Measurements from ENCODE around the gene PHF24. TPM values are rescaled to one million over a fixed set of nuclear protein-coding genes. Genes with fewer than 3 reads are reported as not detected.

Gene PHF24
- total and polyA plus RNA-seq, 2 of the 13 experiments (the other 11 are each of a cell fraction or from before 2014, with no cell fraction given), result 0.05 TPM; not detected in 1

DNA sequence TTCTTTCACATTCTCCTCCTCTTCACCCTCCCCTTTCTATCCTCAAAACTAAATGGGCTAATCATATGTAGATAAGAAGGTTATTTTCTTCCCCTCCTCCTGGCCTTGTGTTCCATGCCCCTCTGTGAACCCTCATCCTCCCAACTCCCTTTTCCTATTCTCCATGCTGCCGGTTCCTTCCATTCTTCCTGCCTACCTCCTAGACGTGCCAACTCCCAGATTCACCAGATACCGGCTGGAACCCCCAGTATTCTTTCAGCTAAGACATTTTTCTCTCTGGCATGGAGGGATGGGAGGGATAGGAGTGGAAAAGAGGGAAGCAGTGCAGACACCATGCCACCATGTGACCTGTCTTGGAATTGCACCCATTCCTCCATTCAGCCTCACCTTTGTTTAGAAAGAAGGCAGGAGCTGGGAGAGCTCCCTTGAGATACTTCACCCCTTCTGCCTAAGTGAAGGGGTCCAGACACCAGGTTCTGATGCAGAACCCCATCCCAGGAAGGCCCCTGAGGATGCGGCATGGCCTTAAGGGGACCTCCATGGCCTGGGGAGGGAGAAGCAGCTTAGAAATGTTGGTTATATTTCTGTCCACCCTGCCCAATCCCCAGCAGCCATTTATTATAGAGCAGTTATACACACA lies 36.3 kb downstream of the PHF24 start:
- POLR2A ChIA-PET, result interaction anchor here (1.2 kb wide), 2 partner anchors 53 to 77 kb away, joined by 3 read pairs; no protein-coding TSS in a partner anchor
- H4K20me1 ChIP-seq (ENCODE audit: insufficient read depth, low read length), result no peaks in the 10 kb centered on the region
- no peak overlapping the region for H3K27ac ChIP-seq (ENCODE audit: extremely low read length, insufficient read depth, low read length)
- no peaks in the 10 kb centered on the region; a peak in 1 of 5 replicates for H3K27me3 ChIP-seq (ENCODE audit: control insufficient read depth in 1 of 2, insufficient read depth in 2 of 2, low read length in 2 of 2)
- no peaks in the 10 kb centered on the region for H3K79me2 ChIP-seq (ENCODE audit: insufficient read depth, low read length)
- no TSS peak for BruUV-seq (replicated peaks)
- in situ Hi-C loops (cut with HindIII; ENCODE audit: extremely low pct_ligation_motif_present, low pct_unique_long_range_greater_than_20kb) (no loop called here), intact Hi-C loops (cut with micrococcal nuclease; ENCODE audit: unreplicated experiment) (loop anchor here (1.0 kb wide), 1 partner anchor 95 kb away; no protein-coding TSS in a partner anchor)
- no peak overlapping the region for H3K9ac ChIP-seq (ENCODE audit: insufficient read depth, low read depth, low read length)
- no peak overlapping the region for H3K4me2 ChIP-seq (ENCODE audit: low read depth, low read length)
- 26% methylated on average over 4 of the region's 4 CpGs for WGBS (ENCODE audit: low lambda C conversion rate)
- peaks cover 39% of the 10 kb centered on the region for H3K4me1 ChIP-seq (ENCODE audit: insufficient read depth, low read length)
- H3K9me3 ChIP-seq (ENCODE audit: low read length), result no peaks in the 10 kb centered on the region
- H3K4me3 ChIP-seq (replicated peaks in 1 of 3; ENCODE audit: insufficient read depth in 1 of 3, low read depth in 2 of 3, low read length in 3 of 3), result no peak overlapping the region
- H3K36me3 ChIP-seq (replicated peaks in 1 of 2; ENCODE audit: control insufficient read depth in 1 of 2, insufficient read depth in 2 of 2, low read length in 2 of 2), result no peaks in the 10 kb centered on the region
- DNase-seq (ENCODE audit: low spot score), result peak; percentile 38
- CTCF ChIA-PET (ENCODE audit: low intra/inter-chr PET ratio, low total read pairs), result interaction anchor here (1.4 to 1.5 kb wide), 2 partner anchors 93 to 95 kb away, joined by 3 to 10 read pairs; no protein-coding TSS in a partner anchor
- ATAC-seq, result peak; percentile 34; the same call in 2 of the 3 replicates
- FAIRE-seq, result peak; percentile 92
- no peak overlapping the region for H2AFZ ChIP-seq (ENCODE audit: low read length)
- TF ChIP-seq CTCF (CRISPR knock-in tag; IDR thresholded peaks at IDR 0.05) (peak; percentile 69), ZNF570 (CRISPR knock-in tag; IDR thresholded peaks at IDR 0.05; ENCODE audit: borderline replicate concordance) (no peak), ZNF260 (CRISPR knock-in tag; IDR thresholded peaks at IDR 0.05; ENCODE audit: borderline replicate concordance, low read depth) (no peak), ZNF335 (CRISPR knock-in tag; IDR thresholded peaks at IDR 0.05) (no peak), SMC3 (IDR thresholded peaks at IDR 0.05; ENCODE audit: low read length) (peak; percentile 54; the same call in 1 of the 2 replicates), NR1H2 (CRISPR knock-in tag; IDR thresholded peaks at IDR 0.05; ENCODE audit: borderline replicate concordance, low read depth) (no peak), STAG1 (CRISPR knock-in tag; IDR thresholded peaks at IDR 0.05) (peak; percentile 46), TEAD3 (CRISPR knock-in tag; optimal IDR thresholded peaks at IDR 0.05; ENCODE audit: borderline replicate concordance) (peak; percentile 39)
- TF ChIP-seq, protein P1, sequence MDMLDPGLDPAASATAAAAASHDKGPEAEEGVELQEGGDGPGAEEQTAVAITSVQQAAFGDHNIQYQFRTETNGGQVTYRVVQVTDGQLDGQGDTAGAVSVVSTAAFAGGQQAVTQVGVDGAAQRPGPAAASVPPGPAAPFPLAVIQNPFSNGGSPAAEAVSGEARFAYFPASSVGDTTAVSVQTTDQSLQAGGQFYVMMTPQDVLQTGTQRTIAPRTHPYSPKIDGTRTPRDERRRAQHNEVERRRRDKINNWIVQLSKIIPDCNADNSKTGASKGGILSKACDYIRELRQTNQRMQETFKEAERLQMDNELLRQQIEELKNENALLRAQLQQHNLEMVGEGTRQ (IDR thresholded peaks at IDR 0.05; ENCODE audit: low read depth, low read length), result peak; percentile 60
- TF ChIP-seq, protein P1 (CRISPR knock-in tag; IDR thresholded peaks at IDR 0.05; ENCODE audit: borderline replicate concordance), result no peak
- TF ChIP-seq, protein P2, sequence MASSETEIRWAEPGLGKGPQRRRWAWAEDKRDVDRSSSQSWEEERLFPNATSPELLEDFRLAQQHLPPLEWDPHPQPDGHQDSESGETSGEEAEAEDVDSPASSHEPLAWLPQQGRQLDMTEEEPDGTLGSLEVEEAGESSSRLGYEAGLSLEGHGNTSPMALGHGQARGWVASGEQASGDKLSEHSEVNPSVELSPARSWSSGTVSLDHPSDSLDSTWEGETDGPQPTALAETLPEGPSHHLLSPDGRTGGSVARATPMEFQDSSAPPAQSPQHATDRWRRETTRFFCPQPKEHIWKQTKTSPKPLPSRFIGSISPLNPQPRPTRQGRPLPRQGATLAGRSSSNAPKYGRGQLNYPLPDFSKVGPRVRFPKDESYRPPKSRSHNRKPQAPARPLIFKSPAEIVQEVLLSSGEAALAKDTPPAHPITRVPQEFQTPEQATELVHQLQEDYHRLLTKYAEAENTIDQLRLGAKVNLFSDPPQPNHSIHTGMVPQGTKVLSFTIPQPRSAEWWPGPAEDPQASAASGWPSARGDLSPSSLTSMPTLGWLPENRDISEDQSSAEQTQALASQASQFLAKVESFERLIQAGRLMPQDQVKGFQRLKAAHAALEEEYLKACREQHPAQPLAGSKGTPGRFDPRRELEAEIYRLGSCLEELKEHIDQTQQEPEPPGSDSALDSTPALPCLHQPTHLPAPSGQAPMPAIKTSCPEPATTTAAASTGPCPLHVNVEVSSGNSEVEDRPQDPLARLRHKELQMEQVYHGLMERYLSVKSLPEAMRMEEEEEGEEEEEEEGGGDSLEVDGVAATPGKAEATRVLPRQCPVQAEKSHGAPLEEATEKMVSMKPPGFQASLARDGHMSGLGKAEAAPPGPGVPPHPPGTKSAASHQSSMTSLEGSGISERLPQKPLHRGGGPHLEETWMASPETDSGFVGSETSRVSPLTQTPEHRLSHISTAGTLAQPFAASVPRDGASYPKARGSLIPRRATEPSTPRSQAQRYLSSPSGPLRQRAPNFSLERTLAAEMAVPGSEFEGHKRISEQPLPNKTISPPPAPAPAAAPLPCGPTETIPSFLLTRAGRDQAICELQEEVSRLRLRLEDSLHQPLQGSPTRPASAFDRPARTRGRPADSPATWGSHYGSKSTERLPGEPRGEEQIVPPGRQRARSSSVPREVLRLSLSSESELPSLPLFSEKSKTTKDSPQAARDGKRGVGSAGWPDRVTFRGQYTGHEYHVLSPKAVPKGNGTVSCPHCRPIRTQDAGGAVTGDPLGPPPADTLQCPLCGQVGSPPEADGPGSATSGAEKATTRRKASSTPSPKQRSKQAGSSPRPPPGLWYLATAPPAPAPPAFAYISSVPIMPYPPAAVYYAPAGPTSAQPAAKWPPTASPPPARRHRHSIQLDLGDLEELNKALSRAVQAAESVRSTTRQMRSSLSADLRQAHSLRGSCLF (CRISPR knock-in tag; IDR thresholded peaks at IDR 0.05; ENCODE audit: borderline replicate concordance), result no peak
- TF ChIP-seq, protein P3, sequence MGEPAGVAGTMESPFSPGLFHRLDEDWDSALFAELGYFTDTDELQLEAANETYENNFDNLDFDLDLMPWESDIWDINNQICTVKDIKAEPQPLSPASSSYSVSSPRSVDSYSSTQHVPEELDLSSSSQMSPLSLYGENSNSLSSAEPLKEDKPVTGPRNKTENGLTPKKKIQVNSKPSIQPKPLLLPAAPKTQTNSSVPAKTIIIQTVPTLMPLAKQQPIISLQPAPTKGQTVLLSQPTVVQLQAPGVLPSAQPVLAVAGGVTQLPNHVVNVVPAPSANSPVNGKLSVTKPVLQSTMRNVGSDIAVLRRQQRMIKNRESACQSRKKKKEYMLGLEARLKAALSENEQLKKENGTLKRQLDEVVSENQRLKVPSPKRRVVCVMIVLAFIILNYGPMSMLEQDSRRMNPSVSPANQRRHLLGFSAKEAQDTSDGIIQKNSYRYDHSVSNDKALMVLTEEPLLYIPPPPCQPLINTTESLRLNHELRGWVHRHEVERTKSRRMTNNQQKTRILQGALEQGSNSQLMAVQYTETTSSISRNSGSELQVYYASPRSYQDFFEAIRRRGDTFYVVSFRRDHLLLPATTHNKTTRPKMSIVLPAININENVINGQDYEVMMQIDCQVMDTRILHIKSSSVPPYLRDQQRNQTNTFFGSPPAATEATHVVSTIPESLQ (CRISPR knock-in tag; conservative IDR thresholded peaks at IDR 0.05), result no peak
